ENCODE results near the gene PRKAR2B.

- TF ChIP-seq CTCF (conservative IDR thresholded peaks at IDR 0.05 in 1 of 2, IDR thresholded peaks at IDR 0.05 in 1 of 2; ENCODE audit: low read depth in 1 of 2, low read length in 2 of 2) (no peak), EZH2 (IDR thresholded peaks at IDR 0.05; ENCODE audit: low read length, missing control alignments) (no peak)
These were observed 36.6 kb upstream of the PRKAR2B start for GRCh38 chr7:107007892-107008287.
